C4-2B (cell line): ENCODE results near the gene SIN3A.

ENCODE experiments used
- CTCF ChIP-seq: fragments of 450-650 bp; conservative IDR thresholded peaks from 2 replicates; pipeline ENCODE4 v1.5.1; 2017; ENCODE audit warnings: mild to moderate bottlenecking
- ZFX ChIP-seq: fragments of 450-650 bp; IDR thresholded peaks from 2 replicates; pipeline ENCODE4 v1.6.1; 2017

- TF ChIP-seq CTCF (no peak), ZFX (no peak)
These were observed 4.6 kb upstream of the SIN3A start for GRCh38 chr15:75455982-75456531.
